GM13977 (cell line): ENCODE data around the gene HCN4.

ENCODE experiments used
- DNase-seq: peaks from one replicate; pipeline ENCODE4 v3.0.0; 2012; ENCODE audit warnings: low spot score
- CTCF ChIP-seq: IDR thresholded peaks from 2 replicates; pipeline ENCODE4 v1.5.1; 2012; ENCODE audit warnings: mild to moderate bottlenecking, control low read depth; ENCODE audit not compliant: insufficient read depth; ENCODE audit errors: extremely low read depth, missing control alignments
- in situ Hi-C: fragments of 300-500 bp; cut with MboI; formaldehyde crosslinking; loops from one replicate; pipeline ENCODE4 v1.12.0; 2022; ENCODE audit warnings: low sequenced_read_pairs, low pct_unique_long_range_greater_than_20kb, mixed read lengths, inconsistent platforms; ENCODE audit not compliant: unreplicated experiment

HCN4 gene

GRCh38 chr15:73362900-73363299 is 5.9 kb downstream of the HCN4 start:
- DNase-seq = no peak
- no peak for TF ChIP-seq CTCF
- in situ Hi-C loops = no loop called here

- no peak for DNase-seq
- no peak for TF ChIP-seq CTCF
- in situ Hi-C loops = no loop called here
Observed at GRCh38 chr15:73361337-73361736, 7.4 kb downstream of the HCN4 start.

GRCh38 chr15:73359651-73360050 is 9.1 kb downstream of the HCN4 start:
- in situ Hi-C loops = no loop called here
- DNase-seq = no peak
- TF ChIP-seq CTCF = no peak

- in situ Hi-C loops = no loop called here
- no peak for DNase-seq
Observed at GRCh38 chr15:73357999-73358665, 10.6 kb downstream of the HCN4 start.

GRCh38 chr15:73355612-73356265 is 13.0 kb downstream of the HCN4 start:
- in situ Hi-C loops = no loop called here
- TF ChIP-seq CTCF = no peak
- no peak for DNase-seq

More at GRCh38 chr15:73357999-73358665, 10.6 kb downstream of the HCN4 start:
- TF ChIP-seq CTCF = no peak

GRCh38 chr15:73354241-73354640 is 14.5 kb downstream of the HCN4 start:
- in situ Hi-C loops = no loop called here
- no peak for TF ChIP-seq CTCF
- no peak for DNase-seq
